ENCODE measurements around the gene PAWR. TPM values are rescaled to one million over a fixed set of nuclear protein-coding genes. Genes with fewer than 3 reads are reported as not detected.

PAWR gene
- polyA plus RNA-seq, 1 donor (not counting 4 experiments of a cell fraction or from before 2014, with no cell fraction given): 41.1 TPM

- Histone ChIP-seq H3K9me1 (ENCODE audit: control insufficient read depth, extremely low read depth, insufficient read depth, low read length) (no peaks in the 10 kb centered on the region), H3K27me3 (ENCODE audit: control insufficient read depth, extremely low read depth, insufficient read depth, low read length) (no peaks in the 10 kb centered on the region), H3K36me3 (ENCODE audit: control insufficient read depth in 2 of 2, extremely low read depth in 1 of 2, insufficient read depth in 2 of 2, low read length in 2 of 2) (no peaks in the 10 kb centered on the region), H3K79me2 (ENCODE audit: control insufficient read depth, insufficient read depth, low read length) (peaks cover 36% of the 10 kb centered on the region), H3K4me3 (ENCODE audit: control insufficient read depth in 2 of 3, extremely low read depth in 1 of 3, insufficient read depth in 2 of 3, low read depth in 1 of 3, low read length in 3 of 3) (no peak overlapping the region), H2AFZ (ENCODE audit: control insufficient read depth, low read length) (no peak overlapping the region), H3K27ac (ENCODE audit: control insufficient read depth, insufficient read depth, low read length) (no peak overlapping the region), H4K20me1 (ENCODE audit: control insufficient read depth, extremely low read depth, insufficient read depth, low read length) (no peaks in the 10 kb centered on the region), H3K4me2 (ENCODE audit: control insufficient read depth, extremely low read depth, insufficient read depth, low read depth, low read length) (no peak overlapping the region), H3K9me3 (ENCODE audit: control insufficient read depth, low read depth, low read length) (no peaks in the 10 kb centered on the region), H3K4me1 (ENCODE audit: control insufficient read depth, extremely low read depth, insufficient read depth, low read length) (peaks cover 8% of the 10 kb centered on the region), H3K9ac (ENCODE audit: control insufficient read depth, extremely low read depth, insufficient read depth, low read length) (no peak overlapping the region)
- FAIRE-seq: no peak
- no peak for TF ChIP-seq EZH2 (IDR thresholded peaks at IDR 0.05; ENCODE audit: low read length)
- TF ChIP-seq CTCF (optimal IDR thresholded peaks at IDR 0.05 in 1 of 3, IDR thresholded peaks at IDR 0.05 in 1 of 3, conservative IDR thresholded peaks at IDR 0.05 in 1 of 3; ENCODE audit: extremely low read depth in 1 of 3, insufficient read depth in 2 of 3, low read length in 3 of 3): no peak
- dilution Hi-C loops (cut with MboI; ENCODE audit: extremely low pct_ligation_motif_present, low sequenced_read_pairs): no loop called here
- no peak for DNase-seq (ENCODE audit: low read depth, low spot score)
Measured at GRCh38 chr12:79597910-79598309, 92.9 kb downstream of the PAWR start.

- H3K9ac ChIP-seq (ENCODE audit: control insufficient read depth, extremely low read depth, insufficient read depth, low read length): no peak overlapping the region
- H3K27me3 ChIP-seq (ENCODE audit: control insufficient read depth, extremely low read depth, insufficient read depth, low read length): no peaks in the 10 kb centered on the region
- no peak overlapping the region for H3K4me3 ChIP-seq (ENCODE audit: control insufficient read depth in 2 of 3, extremely low read depth in 1 of 3, insufficient read depth in 2 of 3, low read depth in 1 of 3, low read length in 3 of 3)
- H3K36me3 ChIP-seq (ENCODE audit: control insufficient read depth in 2 of 2, extremely low read depth in 1 of 2, insufficient read depth in 2 of 2, low read length in 2 of 2): no peaks in the 10 kb centered on the region
- no peak for TF ChIP-seq EZH2 (IDR thresholded peaks at IDR 0.05; ENCODE audit: low read length)
- no peak for TF ChIP-seq CTCF (optimal IDR thresholded peaks at IDR 0.05 in 1 of 3, IDR thresholded peaks at IDR 0.05 in 1 of 3, conservative IDR thresholded peaks at IDR 0.05 in 1 of 3; ENCODE audit: extremely low read depth in 1 of 3, insufficient read depth in 2 of 3, low read length in 3 of 3)
- H3K79me2 ChIP-seq (ENCODE audit: control insufficient read depth, insufficient read depth, low read length): peaks cover 30% of the 10 kb centered on the region
- dilution Hi-C loops (cut with MboI; ENCODE audit: extremely low pct_ligation_motif_present, low sequenced_read_pairs): no loop called here
- no peak overlapping the region for H3K4me2 ChIP-seq (ENCODE audit: control insufficient read depth, extremely low read depth, insufficient read depth, low read depth, low read length)
- H3K27ac ChIP-seq (ENCODE audit: control insufficient read depth, insufficient read depth, low read length): no peak overlapping the region
- H3K9me3 ChIP-seq (ENCODE audit: control insufficient read depth, low read depth, low read length): no peaks in the 10 kb centered on the region
- H3K4me1 ChIP-seq (ENCODE audit: control insufficient read depth, extremely low read depth, insufficient read depth, low read length): peaks cover 10% of the 10 kb centered on the region
- H4K20me1 ChIP-seq (ENCODE audit: control insufficient read depth, extremely low read depth, insufficient read depth, low read length): no peaks in the 10 kb centered on the region
- H2AFZ ChIP-seq (ENCODE audit: control insufficient read depth, low read length): no peak overlapping the region
- no peak for FAIRE-seq
- no peak for DNase-seq (ENCODE audit: low read depth, low spot score)
- H3K9me1 ChIP-seq (ENCODE audit: control insufficient read depth, extremely low read depth, insufficient read depth, low read length): no peaks in the 10 kb centered on the region
Measured at GRCh38 chr12:79596719-79597350, 93.9 kb downstream of the PAWR start.
